DOHH2 (cell line): ENCODE measurements around the gene SRD5A2.

Source experiments
- H3F3A ChIP-seq: fragments of 200-600 bp; sonication (generic), shearing (Covaris generic); 2 replicates; pipeline ENCODE4 v1.6.0; 2016; ENCODE audit warnings: antibody characterized with exemption, mild to moderate bottlenecking; ENCODE audit not compliant: control insufficient read depth, insufficient read depth
- H3K27ac ChIP-seq: fragments of 200-600 bp; sonication (generic); 2 replicates; pipeline ENCODE4 v1.5.1; 2014; ENCODE audit warnings: low read depth, mild to moderate bottlenecking, low read length, moderate library complexity
- H3K27me3 ChIP-seq: fragments of 200-600 bp; sonication (generic); 2 replicates; pipeline ENCODE4 v1.6.1; 2014; ENCODE audit warnings: mild to moderate bottlenecking, low read length, mixed read lengths; ENCODE audit not compliant: control insufficient read depth
- H3K36me3 ChIP-seq: fragments of 200-600 bp; sonication (generic); 2 replicates; pipeline ENCODE4 v1.6.1; 2014; ENCODE audit warnings: mild to moderate bottlenecking, low read length, moderate library complexity, mixed read lengths; ENCODE audit not compliant: control insufficient read depth
- H3K4me1 ChIP-seq: fragments of 200-600 bp; sonication (generic); 2 replicates; pipeline ENCODE4 v1.6.1; 2014; ENCODE audit warnings: mild to moderate bottlenecking, low read length, mixed read lengths; ENCODE audit not compliant: control insufficient read depth
- H3K4me2 ChIP-seq: fragments of 200-600 bp; sonication (generic); 2 replicates; pipeline ENCODE4 v1.6.0; 2014; ENCODE audit warnings: mild to moderate bottlenecking, low read length, moderate library complexity
- H3K4me3 ChIP-seq: fragments of 200-600 bp; sonication (generic); 2 replicates; pipeline ENCODE4 v1.5.1; 2014; ENCODE audit warnings: mild to moderate bottlenecking, low read length, mixed read lengths
- H3K79me2 ChIP-seq: fragments of 200-600 bp; sonication (generic); 2 replicates; pipeline ENCODE4 v1.6.1; 2014; ENCODE audit warnings: mild to moderate bottlenecking, low read length, mixed read lengths; ENCODE audit not compliant: control insufficient read depth
- H3K9me2 ChIP-seq: fragments of 200-600 bp; sonication (generic); replicated peaks from 2 replicates; pipeline ENCODE4 v1.6.1; 2014; ENCODE audit warnings: mild to moderate bottlenecking, low read length, mixed read lengths; ENCODE audit not compliant: control insufficient read depth
- H3K9me3 ChIP-seq: fragments of 200-600 bp; sonication (generic); 2 replicates; pipeline ENCODE4 v1.6.1; 2014; ENCODE audit warnings: antibody characterized with exemption, low read length, mixed read lengths; ENCODE audit not compliant: control insufficient read depth, insufficient read depth
- H4K20me1 ChIP-seq: fragments of 200-600 bp; sonication (generic); 2 replicates; pipeline ENCODE4 v1.6.0; 2014; ENCODE audit warnings: low read depth, mild to moderate bottlenecking, antibody characterized with exemption, low read length, moderate library complexity; ENCODE audit not compliant: control insufficient read depth, insufficient read depth
- CTCF ChIP-seq: fragments of 200-600 bp; sonication (generic); IDR thresholded peaks from one replicate; pipeline ENCODE4 v1.5.1; 2014; ENCODE audit warnings: antibody characterized with exemption, mild to moderate bottlenecking, low read depth, low read length; ENCODE audit not compliant: poor library complexity, severe bottlenecking
- EZH2phosphoT487 ChIP-seq: fragments of 200-600 bp; sonication (generic); IDR thresholded peaks from 2 replicates; pipeline ENCODE4 v1.6.1; 2017; ENCODE audit warnings: borderline replicate concordance, mild to moderate bottlenecking, antibody characterized with exemption, low read length, moderate library complexity, mixed read lengths

The SRD5A2 gene

GRCh38 chr2:31558401-31559295, 22.1 kb downstream of the SRD5A2 start:
- Histone ChIP-seq H4K20me1 (no peaks in the 10 kb centered on the region), H3K27ac (no peak overlapping the region)

GRCh38 chr2:31556940-31557339, 23.8 kb downstream of the SRD5A2 start:
- no peaks in the 10 kb centered on the region for H3K9me3 ChIP-seq
- no peaks in the 10 kb centered on the region for H3K79me2 ChIP-seq
- H3K27me3 ChIP-seq: 0 out of 2 replicates have a peak, but pooled peaks cover 2% of the 10 kb centered on the region
- no peak overlapping the region for H3K27ac ChIP-seq
- no peaks in the 10 kb centered on the region for H3F3A ChIP-seq
- H4K20me1 ChIP-seq: no peaks in the 10 kb centered on the region
- TF ChIP-seq CTCF (no peak), EZH2phosphoT487 (no peak)
- H3K4me2 ChIP-seq: no peak overlapping the region
- H3K4me1 ChIP-seq: no peaks in the 10 kb centered on the region
- H3K9me2 ChIP-seq: no peaks in the 10 kb centered on the region
- no peak overlapping the region for H3K4me3 ChIP-seq
- H3K36me3 ChIP-seq: no peaks in the 10 kb centered on the region

More at GRCh38 chr2:31558401-31559295, 22.1 kb downstream of the SRD5A2 start:
- Histone ChIP-seq H3F3A (no peaks in the 10 kb centered on the region), H3K4me1 (no peaks in the 10 kb centered on the region), H3K36me3 (no peaks in the 10 kb centered on the region), H3K4me3 (no peak overlapping the region), H3K27me3 (0 out of 2 replicates have a peak, but pooled peaks cover 3% of the 10 kb centered on the region), H3K79me2 (no peaks in the 10 kb centered on the region), H3K9me2 (no peaks in the 10 kb centered on the region), H3K9me3 (no peaks in the 10 kb centered on the region), H3K4me2 (no peak overlapping the region)
- TF ChIP-seq CTCF (no peak), EZH2phosphoT487 (no peak)

GRCh38 chr2:31555967-31556706, 24.6 kb downstream of the SRD5A2 start:
- Histone ChIP-seq H3K4me3 (no peak overlapping the region), H3K36me3 (no peaks in the 10 kb centered on the region), H3K4me1 (no peaks in the 10 kb centered on the region), H3K9me2 (no peaks in the 10 kb centered on the region), H3K79me2 (no peaks in the 10 kb centered on the region), H3K4me2 (no peak overlapping the region), H3K27ac (no peak overlapping the region), H3K9me3 (no peaks in the 10 kb centered on the region), H4K20me1 (no peaks in the 10 kb centered on the region), H3K27me3 (0 out of 2 replicates have a peak, but pooled peaks cover 2% of the 10 kb centered on the region), H3F3A (no peaks in the 10 kb centered on the region)
- TF ChIP-seq CTCF: no peak
- no peak for TF ChIP-seq EZH2phosphoT487
